Activated T-cell treated with anti-CD3 and anti-CD28 coated beads for 4 hours (primary cell): Measurements from ENCODE around the gene PGD.
"Not testable (repeated sequence)": the region's sequence is repeated elsewhere in the genome, so short reads cannot be mapped to it uniquely, and the experiment has no call there.

Experiments used
- DNase-seq: peaks from one replicate; pipeline ENCODE4 v3.0.0-alpha.2; 2020

The PGD gene

GRCh38 chr1:10400013-10400412, 1.1 kb downstream of the PGD start:
- no peak for DNase-seq

GRCh38 chr1:10401281-10401680, 2.4 kb downstream of the PGD start:
- DNase-seq, result no peak

- DNase-seq, result no peak
Observed at GRCh38 chr1:10402729-10403274, 3.9 kb downstream of the PGD start.

- no peak for DNase-seq
Observed at GRCh38 chr1:10407201-10407600, 8.3 kb downstream of the PGD start.

- DNase-seq, result no peak
Observed at GRCh38 chr1:10415211-10415930, 16.5 kb downstream of the PGD start.

GRCh38 chr1:10415967-10416366, 17.1 kb downstream of the PGD start:
- not testable (repeated sequence) for DNase-seq

- not testable (repeated sequence) for DNase-seq
Observed at GRCh38 chr1:10418741-10419140, 19.9 kb downstream of the PGD start.

- DNase-seq, result no peak
Observed at GRCh38 chr1:10419351-10419750, 20.5 kb downstream of the PGD start.

GRCh38 chr1:10421637-10422036, 22.8 kb downstream of the PGD start:
- DNase-seq, result no peak

- DNase-seq, result no peak
Observed at GRCh38 chr1:10424034-10424433, 25.2 kb downstream of the PGD start.

GRCh38 chr1:10424651-10425050, 25.8 kb downstream of the PGD start:
- no peak for DNase-seq

GRCh38 chr1:10425826-10426534, 27.1 kb downstream of the PGD start:
- not testable (repeated sequence) for DNase-seq

- DNase-seq, result not testable (repeated sequence)
Observed at GRCh38 chr1:10426535-10426848, 27.6 kb downstream of the PGD start.

GRCh38 chr1:10428984-10429383, 30.1 kb downstream of the PGD start:
- DNase-seq, result no peak

- DNase-seq, result no peak
Observed at GRCh38 chr1:10429868-10430215, 31.0 kb downstream of the PGD start.

- peak; percentile 93 for DNase-seq
Observed at GRCh38 chr1:10430216-10431069, 31.6 kb downstream of the PGD start, which contains the start of gene CENPS. CENPS (plus strand) TSS chr1:10430433; CDS start chr1:10430518, 85 bp downstream.

- DNase-seq, result no peak
Observed at GRCh38 chr1:10431070-10431730, 32.3 kb downstream of the PGD start.

GRCh38 chr1:10432910-10433700, 34.2 kb downstream of the PGD start:
- no peak for DNase-seq

GRCh38 chr1:10433790-10434189, 34.9 kb downstream of the PGD start:
- DNase-seq, result no peak

- DNase-seq, result no peak
Observed at GRCh38 chr1:10434590-10434989, 35.7 kb downstream of the PGD start.

GRCh38 chr1:10437052-10437451, 38.2 kb downstream of the PGD start:
- no peak for DNase-seq

- DNase-seq, result no peak
Observed at GRCh38 chr1:10438677-10439163, 39.9 kb downstream of the PGD start.
